ENCODE results near the gene CHID1. TPM values are rescaled to one million over a fixed set of nuclear protein-coding genes. Genes with fewer than 3 reads are reported as not detected.
A peak's percentile ranks its signal among the peaks of the same experiment; 100 is the strongest.

The CHID1 gene
- total RNA-seq, 1 donor, result 42.3 TPM

DNA sequence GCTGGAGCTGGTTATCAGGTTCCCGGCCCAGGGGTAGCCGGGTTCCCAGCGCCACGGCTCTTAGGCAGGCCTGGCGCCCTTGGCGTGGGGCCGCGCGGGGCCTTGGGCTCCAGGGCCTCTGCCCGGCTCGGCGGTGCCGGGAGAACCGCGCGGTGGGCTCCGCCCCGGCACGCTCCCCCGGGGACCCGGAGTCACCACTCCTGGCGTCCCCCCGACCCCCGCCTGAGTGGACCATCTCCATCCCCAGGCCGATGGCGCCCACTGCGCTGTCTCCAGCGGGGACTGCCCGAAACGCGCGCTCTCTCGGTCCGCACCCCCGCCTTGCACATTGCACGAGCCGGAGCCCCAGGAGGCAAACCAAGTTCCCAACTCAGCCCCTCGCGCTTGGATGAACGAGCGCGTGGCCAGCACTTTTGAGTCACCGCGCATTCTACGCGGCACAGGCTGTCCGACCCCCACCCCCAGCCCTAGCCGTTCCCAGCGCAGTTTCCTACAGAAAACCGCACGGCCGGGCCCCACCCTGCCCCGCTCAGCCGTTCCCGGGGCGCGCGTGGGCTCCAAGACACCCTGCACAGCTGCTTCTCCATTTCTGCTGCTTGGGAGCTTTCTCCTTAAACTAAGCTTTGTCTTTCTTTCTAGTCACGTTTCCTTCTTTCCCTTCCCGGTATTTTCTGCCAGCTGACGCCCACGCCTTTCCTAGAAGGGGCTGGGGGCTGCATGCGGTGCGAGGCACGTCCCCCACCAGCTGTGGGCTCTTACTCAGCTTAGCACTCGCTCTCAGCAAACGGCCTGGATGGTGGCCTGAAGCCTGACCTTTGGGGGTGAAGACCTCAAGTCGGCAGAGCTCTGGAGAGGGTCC lies 650 bp upstream of the CHID1 start:
- peak; percentile 58 for DNase-seq (ENCODE audit: low read depth)
- peak overlapping the region; percentile 71 for H3K4me3 ChIP-seq (ENCODE audit: low read depth, low read length)
- TF ChIP-seq, protein P1, sequence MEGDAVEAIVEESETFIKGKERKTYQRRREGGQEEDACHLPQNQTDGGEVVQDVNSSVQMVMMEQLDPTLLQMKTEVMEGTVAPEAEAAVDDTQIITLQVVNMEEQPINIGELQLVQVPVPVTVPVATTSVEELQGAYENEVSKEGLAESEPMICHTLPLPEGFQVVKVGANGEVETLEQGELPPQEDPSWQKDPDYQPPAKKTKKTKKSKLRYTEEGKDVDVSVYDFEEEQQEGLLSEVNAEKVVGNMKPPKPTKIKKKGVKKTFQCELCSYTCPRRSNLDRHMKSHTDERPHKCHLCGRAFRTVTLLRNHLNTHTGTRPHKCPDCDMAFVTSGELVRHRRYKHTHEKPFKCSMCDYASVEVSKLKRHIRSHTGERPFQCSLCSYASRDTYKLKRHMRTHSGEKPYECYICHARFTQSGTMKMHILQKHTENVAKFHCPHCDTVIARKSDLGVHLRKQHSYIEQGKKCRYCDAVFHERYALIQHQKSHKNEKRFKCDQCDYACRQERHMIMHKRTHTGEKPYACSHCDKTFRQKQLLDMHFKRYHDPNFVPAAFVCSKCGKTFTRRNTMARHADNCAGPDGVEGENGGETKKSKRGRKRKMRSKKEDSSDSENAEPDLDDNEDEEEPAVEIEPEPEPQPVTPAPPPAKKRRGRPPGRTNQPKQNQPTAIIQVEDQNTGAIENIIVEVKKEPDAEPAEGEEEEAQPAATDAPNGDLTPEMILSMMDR (IDR thresholded peaks at IDR 0.05; ENCODE audit: insufficient read depth, low read depth, low read length), result no peak

DNA sequence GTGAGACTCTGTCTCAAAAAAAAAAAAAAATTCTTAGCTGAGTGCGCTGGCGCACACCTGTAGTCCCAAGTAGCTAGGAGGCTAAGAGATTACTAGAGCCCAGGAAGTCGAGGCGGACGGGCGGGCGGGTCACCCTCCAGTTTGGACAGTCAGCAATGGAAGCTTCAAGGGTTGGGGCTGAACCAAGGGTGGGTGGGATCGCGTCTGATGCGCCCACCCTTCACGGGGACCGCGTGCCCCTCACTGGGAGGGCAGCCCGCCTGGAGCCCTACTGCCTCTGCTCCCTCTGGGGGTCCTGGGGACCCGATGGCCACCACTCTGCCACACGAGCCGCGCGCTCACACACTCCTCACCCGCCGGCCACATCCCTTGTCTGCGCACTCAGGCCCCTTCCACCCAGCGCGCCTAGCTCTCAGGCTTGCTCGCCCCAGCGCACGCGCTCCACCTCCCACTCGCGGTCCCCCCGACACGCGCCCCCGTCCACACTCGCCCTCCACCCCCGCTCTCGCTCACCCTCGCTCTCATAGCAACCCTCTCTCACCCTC lies 494 bp downstream of the CHID1 start:
- H3K4me3 ChIP-seq (ENCODE audit: low read depth, low read length), result peak overlapping the region; percentile 71
- DNase-seq (ENCODE audit: low read depth), result no peak
- TF ChIP-seq, protein P1 (IDR thresholded peaks at IDR 0.05; ENCODE audit: insufficient read depth, low read depth, low read length), result no peak

DNA sequence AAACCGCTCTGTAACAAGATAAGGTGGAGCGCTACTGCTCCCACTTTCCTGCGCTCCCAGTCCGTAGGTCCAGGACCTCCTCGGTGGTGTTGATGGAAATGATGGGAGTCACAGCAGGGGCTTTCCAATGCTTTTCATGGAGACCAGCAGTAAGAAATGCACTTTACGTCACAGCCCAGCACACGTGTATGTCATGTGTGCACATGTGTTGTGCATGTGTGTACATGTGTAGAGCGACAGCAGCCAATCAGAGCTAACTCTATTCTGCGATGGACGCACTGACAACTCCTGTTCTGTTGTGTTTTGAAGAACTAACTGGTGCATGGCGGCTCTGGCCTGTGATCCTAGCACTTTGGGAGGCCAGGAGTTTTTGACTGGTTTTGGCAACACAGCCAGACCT lies 1.2 kb downstream of the CHID1 start:
- no peak for DNase-seq (ENCODE audit: low read depth)
- TF ChIP-seq, protein P1 (IDR thresholded peaks at IDR 0.05; ENCODE audit: insufficient read depth, low read depth, low read length), result no peak
- no peak overlapping the region for H3K4me3 ChIP-seq (ENCODE audit: low read depth, low read length)

DNA sequence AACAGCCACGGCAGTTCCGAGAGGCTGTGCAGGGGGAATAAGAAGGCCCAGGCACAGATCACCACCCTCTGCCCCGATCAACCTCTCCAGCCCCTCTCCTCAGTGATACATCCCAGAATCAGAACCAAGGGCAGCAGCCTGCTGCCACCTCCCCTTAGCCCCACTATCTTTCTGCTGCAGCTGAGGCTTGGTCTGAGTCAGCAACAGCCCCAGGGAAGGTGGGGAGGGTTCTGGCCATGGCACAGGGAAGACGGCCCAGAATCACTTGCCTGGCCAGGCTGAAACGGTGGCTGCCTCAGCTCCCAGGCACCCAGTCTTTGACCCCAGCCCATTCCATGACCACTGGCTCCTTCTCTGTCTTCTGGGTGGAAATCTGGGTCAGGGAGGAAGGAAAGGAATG lies 2.3 kb downstream of the CHID1 start:
- DNase-seq (ENCODE audit: low read depth), result no peak
- no peak overlapping the region for H3K4me3 ChIP-seq (ENCODE audit: low read depth, low read length)
- TF ChIP-seq, protein P1 (IDR thresholded peaks at IDR 0.05; ENCODE audit: insufficient read depth, low read depth, low read length), result no peak

DNA sequence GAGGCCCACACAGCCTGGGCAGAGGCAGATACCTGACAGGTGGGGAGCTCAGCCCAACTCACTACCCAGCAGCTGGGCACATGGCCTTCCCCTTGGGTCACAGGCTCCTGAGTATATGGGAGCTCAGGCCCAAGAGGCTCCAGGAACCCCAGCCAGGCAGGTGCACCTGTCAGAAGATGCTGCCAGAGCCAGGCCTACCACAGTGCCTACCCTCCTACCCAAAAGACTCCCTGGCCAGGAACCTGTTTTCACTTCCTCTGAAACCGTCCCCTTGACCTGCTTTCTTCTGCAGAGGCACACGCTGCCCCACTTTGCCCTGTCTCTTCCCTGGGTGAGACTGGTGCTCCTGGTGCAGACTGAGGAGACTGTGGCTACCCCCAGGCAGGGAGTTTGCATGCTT lies 2.9 kb downstream of the CHID1 start:
- TF ChIP-seq, protein P1 (IDR thresholded peaks at IDR 0.05; ENCODE audit: insufficient read depth, low read depth, low read length), result no peak
- no peak for DNase-seq (ENCODE audit: low read depth)
- H3K4me3 ChIP-seq (ENCODE audit: low read depth, low read length), result no peak overlapping the region

DNA sequence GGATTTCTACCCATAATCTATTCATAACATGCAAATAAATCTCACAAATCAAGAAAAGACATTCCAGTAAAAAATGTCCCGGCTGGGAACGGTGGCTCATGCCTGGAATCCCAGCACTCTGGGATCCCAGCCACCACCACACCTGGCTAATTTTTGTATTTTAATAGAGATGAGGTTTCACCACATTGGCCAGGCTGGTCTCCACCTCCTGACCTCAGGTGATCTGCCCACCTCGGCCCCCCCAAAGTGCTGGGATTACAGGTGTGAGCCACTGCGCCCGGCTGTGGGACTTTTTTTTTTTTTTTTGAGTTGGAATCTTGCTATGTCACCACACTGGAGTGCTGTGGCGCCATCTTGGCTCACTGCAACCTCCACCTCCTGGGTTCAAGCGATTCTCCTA lies 4.7 kb downstream of the CHID1 start:
- DNase-seq (ENCODE audit: low read depth), result no peak
- no peak overlapping the region for H3K4me3 ChIP-seq (ENCODE audit: low read depth, low read length)
- TF ChIP-seq, protein P1 (IDR thresholded peaks at IDR 0.05; ENCODE audit: insufficient read depth, low read depth, low read length), result no peak

All from fibroblast of villous mesenchyme (primary cell).